Midbrain (tissue), 1 donor: ENCODE measurements around the gene SPRTN.

Source experiments
- DNase-seq: peaks from one replicate; lab custom pipeline; 2025; lab: John Stamatoyannopoulos, UW

The SPRTN gene

GRCh38 chr1:231338270-231339128, at the start of gene SPRTN:
SPRTN (plus strand) TSS chr1:231338293; CDS start chr1:231338384, 91 bp downstream.
- no peak for DNase-seq

- DNase-seq: no peak
Observed at GRCh38 chr1:231295938-231296337, 42.2 kb upstream of the SPRTN start.

DNA sequence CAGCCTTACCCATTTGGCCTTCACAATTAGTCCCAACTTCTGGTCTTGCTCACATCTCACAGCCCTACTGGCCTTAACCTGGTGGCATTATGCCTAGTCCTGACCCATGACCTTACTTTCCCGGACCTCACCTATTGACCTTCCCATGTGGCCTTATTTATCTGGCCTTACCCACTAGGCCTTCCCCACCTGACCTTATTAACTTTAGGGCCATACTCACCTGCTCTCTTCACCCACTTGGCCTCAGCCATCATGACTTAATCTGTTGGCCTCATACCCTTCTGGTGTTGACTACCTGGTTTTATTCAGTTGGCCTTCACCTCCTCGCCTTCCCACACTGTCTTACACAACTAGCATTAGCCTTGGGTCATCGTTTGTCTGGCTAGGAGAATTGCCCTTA, 36.1 kb upstream of the SPRTN start:
- DNase-seq: no peak

- no peak for DNase-seq
Observed at GRCh38 chr1:231310391-231310934, 27.6 kb upstream of the SPRTN start.

GRCh38 chr1:231311720-231312431, 26.2 kb upstream of the SPRTN start:
- DNase-seq: no peak

GRCh38 chr1:231312432-231312788, 25.7 kb upstream of the SPRTN start:
- no peak for DNase-seq

DNA sequence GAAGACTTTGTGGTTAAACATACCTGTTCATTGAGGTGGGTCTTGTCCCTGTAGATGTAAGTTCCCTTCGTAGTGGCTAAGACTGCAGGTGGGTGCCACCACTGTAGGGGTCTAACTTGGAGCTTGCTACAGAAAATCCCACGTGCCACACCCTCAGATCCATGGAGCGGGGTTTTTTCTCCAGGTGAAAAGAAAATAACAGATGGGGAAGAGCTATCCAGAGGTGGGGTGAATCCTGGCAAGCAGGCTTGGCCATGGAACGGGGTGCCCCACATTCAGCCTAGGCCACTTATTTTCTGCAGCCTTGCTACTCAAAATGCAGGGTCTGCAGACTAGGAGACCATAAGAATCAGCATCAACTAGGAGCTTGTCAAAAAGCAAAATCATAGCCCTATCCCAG, 24.4 kb upstream of the SPRTN start:
- DNase-seq: no peak

DNA sequence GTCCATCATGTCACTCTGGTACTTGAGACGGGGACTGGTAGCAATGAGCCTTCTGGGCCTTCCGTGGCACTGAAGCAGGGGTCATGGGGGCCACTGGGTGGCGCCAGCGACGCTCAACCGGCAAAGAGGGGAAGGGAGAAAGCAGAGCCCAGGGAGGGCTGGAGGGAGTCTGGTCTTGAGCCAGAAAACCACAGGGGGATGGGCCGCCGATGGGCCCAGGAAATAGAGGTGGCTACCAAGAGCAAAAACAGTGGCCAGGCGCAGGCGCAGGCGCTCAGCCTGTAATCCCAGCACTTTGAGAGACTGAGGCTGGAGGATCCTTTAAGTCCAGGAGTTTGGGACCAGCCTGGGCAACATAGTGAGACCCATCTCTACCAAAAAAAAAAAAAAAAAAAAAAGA, 22.2 kb upstream of the SPRTN start:
- DNase-seq: no peak

- no peak for DNase-seq
Observed at GRCh38 chr1:231317306-231318014, 20.6 kb upstream of the SPRTN start.

DNA sequence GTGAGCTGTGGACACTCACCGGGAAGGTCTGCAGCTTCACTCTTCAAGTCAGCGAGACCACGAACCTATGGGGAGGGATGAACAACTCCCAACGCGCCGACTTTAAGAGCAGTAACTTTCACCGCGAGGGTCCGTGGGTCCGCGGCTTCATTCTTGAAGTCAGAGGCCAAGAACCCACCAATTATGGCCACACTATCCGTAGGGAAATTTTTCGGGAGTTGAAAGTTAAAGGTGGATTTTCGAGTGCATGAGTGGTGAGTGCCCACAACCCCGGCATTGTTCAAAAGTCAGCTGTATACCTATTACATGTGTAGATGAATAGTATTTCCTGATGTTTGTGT, 20.1 kb upstream of the SPRTN start:
- DNase-seq: no peak

DNA sequence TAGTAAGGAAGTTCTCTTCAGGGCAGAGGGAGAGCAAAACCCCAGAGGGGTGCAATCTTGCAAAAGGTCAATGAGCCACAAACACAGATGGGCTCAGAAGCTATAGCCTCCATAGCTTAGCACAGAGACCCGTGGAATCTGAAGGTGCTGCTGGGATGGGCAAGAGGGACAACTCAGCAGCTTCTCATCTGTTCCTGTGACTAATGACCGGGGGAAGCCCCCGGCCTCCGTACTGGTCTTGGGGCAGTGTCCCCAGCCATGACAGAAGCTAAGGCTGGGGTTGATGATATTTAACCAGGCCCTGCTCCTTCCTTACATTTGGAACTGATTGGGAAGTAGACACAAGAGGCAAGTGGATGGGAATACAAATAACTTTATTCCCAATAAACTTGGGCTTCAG, 19.5 kb upstream of the SPRTN start:
- DNase-seq: no peak

DNA sequence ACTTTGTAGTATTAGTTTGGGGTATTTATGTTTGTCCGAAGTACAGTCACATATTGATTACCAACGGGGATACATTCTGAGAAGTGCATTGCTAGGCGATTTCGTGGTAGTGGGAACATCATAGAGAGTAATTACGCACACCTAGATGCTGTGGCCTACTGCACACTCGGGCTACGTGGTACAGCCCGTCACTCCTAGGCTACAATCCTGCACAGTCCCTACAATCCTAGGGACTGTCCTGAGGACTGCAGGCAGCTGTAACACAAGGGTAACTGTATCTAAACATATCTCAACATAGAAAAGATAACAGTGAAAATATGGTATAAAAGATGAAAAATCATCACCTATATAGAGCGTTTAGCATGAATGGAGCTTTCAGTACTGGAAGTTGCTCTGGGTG, 19.0 kb upstream of the SPRTN start:
- no peak for DNase-seq

- no peak for DNase-seq
Observed at GRCh38 chr1:231322880-231323530, 15.1 kb upstream of the SPRTN start.

- DNase-seq: no peak
Observed at GRCh38 chr1:231324660-231325059, 13.4 kb upstream of the SPRTN start.

DNA sequence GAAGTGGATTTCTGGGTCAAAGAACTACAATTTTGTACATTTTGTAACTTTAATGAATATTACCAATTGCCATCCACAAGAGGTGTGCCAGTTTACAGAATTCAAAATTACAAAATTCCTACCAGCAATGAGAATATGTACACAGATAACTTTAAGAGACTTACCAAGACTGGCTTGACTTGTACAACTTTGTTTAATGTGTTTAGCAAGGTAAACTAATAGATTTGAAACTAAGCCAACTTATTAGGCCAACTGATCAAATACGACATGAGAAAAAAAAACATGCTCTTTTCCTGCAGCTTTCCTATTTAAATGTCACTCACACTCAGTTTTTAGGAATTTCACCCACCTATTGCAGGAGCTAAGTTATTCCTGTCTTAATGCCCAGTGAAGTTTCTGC, 11.8 kb upstream of the SPRTN start:
- DNase-seq: no peak

GRCh38 chr1:231327617-231328016, 10.5 kb upstream of the SPRTN start:
- no peak for DNase-seq

GRCh38 chr1:231329483-231329882, 8.6 kb upstream of the SPRTN start:
- no peak for DNase-seq

DNA sequence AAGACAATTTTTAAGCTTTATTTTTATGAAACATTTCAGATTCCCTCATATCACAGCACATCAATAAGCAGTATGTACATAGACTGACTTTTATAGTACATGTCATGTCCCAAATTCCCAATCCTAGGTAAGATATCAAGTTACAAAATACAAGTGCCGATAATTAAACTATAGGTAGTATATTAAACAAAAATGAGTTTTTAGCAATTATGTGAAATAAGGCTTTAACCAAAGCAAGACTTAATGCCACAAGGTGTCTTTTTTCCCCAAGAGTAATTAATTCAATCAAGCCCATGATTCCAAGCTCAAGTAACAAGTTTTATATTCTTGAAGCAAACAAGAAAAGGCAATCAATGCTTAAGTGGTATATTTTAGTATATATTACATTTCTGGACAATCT, 5.3 kb upstream of the SPRTN start:
- DNase-seq: no peak

DNA sequence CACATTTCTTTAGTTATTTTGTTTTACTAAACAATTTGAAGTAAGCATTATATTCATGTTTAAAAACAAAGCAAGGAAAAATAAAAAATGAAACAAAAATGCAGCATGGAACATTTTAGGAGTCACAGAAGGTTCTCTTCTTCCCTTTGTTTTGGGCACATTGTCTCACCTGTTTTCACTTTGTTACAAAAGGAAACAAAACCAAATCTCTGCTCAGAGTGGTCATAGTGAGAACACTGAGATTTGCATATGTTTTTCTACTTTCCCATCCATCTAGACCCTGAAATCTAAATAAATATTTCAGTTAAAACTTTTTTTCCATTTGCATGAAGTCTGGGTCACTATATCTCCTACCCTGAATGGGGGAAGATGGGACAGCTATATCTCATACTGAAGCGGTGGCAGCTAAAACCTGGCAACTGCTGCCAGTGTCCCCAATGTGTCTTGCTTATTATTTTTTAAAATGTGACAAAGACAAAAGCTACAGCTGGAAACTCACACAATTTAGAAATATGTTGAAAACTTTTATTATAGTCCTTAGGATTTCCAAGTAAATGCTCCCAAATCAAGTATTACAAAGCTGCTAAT, 3.9 kb upstream of the SPRTN start:
- no peak for DNase-seq

- no peak for DNase-seq
Observed at GRCh38 chr1:231334952-231335351, 3.1 kb upstream of the SPRTN start.

DNA sequence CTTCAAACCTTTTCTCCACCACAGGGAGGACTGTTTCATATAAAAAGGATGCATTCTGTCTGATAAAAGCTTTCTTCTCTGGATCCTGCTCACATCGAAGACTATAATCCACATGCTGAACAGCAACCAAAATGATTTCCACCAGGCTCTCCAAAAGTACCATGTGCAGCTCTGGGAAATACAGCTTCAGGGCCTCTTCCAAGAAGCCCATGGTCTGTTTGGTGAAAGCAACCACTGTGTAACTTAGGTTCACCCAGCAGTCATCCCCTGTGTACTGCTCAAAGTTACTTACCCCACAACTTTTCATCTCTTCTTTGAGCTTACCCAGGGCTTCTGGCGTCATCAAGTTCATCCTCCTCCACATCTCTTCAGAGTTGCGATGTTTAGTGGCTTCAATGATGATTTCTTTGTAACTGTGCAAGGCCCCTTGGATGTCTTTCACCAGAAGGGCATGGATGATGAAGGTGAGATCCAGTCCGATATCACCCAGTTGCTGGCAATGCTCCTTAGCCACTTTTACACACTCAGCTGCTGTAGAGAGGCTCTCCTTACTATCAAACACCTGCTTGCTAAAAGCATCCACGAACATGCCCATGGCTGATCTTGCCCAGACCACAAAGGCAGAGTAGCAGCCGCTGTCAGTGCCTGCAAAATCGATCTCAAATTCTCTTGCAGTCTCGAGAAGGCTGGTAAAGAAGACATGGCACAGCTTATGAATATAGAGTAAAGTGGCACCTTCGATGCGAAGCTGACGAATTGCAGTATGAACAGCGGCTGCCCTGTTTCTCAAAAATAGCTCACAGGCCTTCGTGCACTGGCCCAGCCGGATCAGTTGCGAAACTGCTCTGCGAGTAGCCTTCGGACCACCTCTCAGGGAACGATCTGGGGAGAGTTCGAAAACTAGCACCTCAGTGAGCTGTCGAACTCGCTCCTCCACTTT, 2.2 kb upstream of the SPRTN start:
- no peak for DNase-seq
